Measurements from ENCODE around the gene SLC22A23. TPM values are rescaled to one million over a fixed set of nuclear protein-coding genes. Genes with fewer than 3 reads are reported as not detected.
A peak's percentile ranks its signal among the peaks of the same experiment; 100 is the strongest.

Gene SLC22A23
- total RNA-seq, 1 donor = 18.1 TPM

- H3K27ac ChIP-seq (ENCODE audit: low read depth, low read length) = no peak overlapping the region
- DNase-seq (ENCODE audit: insufficient read length, low spot score, missing footprints) = peak; percentile 85
- no peaks in the 10 kb centered on the region for H3K9me3 ChIP-seq (ENCODE audit: low read depth, low read length)
- peaks cover 12% of the 10 kb centered on the region for H3K36me3 ChIP-seq (ENCODE audit: insufficient read depth, low read length)
- no peaks in the 10 kb centered on the region for H3K27me3 ChIP-seq (ENCODE audit: insufficient read depth, low read length)
- no peak overlapping the region for H3K4me2 ChIP-seq (ENCODE audit: insufficient read depth, low read length)
- H3K79me2 ChIP-seq (ENCODE audit: insufficient read depth, low read length) = no peaks in the 10 kb centered on the region
- H3K4me3 ChIP-seq (ENCODE audit: insufficient read depth, low read length) = no peak overlapping the region
- H4K20me1 ChIP-seq (ENCODE audit: insufficient read depth, low read length) = no peaks in the 10 kb centered on the region
- TF ChIP-seq, protein P1, sequence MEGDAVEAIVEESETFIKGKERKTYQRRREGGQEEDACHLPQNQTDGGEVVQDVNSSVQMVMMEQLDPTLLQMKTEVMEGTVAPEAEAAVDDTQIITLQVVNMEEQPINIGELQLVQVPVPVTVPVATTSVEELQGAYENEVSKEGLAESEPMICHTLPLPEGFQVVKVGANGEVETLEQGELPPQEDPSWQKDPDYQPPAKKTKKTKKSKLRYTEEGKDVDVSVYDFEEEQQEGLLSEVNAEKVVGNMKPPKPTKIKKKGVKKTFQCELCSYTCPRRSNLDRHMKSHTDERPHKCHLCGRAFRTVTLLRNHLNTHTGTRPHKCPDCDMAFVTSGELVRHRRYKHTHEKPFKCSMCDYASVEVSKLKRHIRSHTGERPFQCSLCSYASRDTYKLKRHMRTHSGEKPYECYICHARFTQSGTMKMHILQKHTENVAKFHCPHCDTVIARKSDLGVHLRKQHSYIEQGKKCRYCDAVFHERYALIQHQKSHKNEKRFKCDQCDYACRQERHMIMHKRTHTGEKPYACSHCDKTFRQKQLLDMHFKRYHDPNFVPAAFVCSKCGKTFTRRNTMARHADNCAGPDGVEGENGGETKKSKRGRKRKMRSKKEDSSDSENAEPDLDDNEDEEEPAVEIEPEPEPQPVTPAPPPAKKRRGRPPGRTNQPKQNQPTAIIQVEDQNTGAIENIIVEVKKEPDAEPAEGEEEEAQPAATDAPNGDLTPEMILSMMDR (IDR thresholded peaks at IDR 0.05; ENCODE audit: extremely low read depth, low read depth, low read length) = no peak
- H3K4me1 ChIP-seq (ENCODE audit: insufficient read depth, low read length) = peaks cover 20% of the 10 kb centered on the region
- no peak overlapping the region for H2AFZ ChIP-seq (ENCODE audit: low read length)
Observed at GRCh38 chr6:3285049-3285639, 171.7 kb downstream of the SLC22A23 start.

- TF ChIP-seq, protein P1 (IDR thresholded peaks at IDR 0.05; ENCODE audit: extremely low read depth, low read depth, low read length) = no peak
- DNase-seq (ENCODE audit: insufficient read length, low spot score, missing footprints) = peak; percentile 47
- no peak overlapping the region for H3K4me3 ChIP-seq (ENCODE audit: insufficient read depth, low read length)
- H3K4me1 ChIP-seq (ENCODE audit: insufficient read depth, low read length) = peaks cover 20% of the 10 kb centered on the region
- no peaks in the 10 kb centered on the region for H3K79me2 ChIP-seq (ENCODE audit: insufficient read depth, low read length)
- H2AFZ ChIP-seq (ENCODE audit: low read length) = no peak overlapping the region
- H3K4me2 ChIP-seq (ENCODE audit: insufficient read depth, low read length) = no peak overlapping the region
- no peaks in the 10 kb centered on the region for H3K27me3 ChIP-seq (ENCODE audit: insufficient read depth, low read length)
- peaks cover 12% of the 10 kb centered on the region for H3K36me3 ChIP-seq (ENCODE audit: insufficient read depth, low read length)
- H4K20me1 ChIP-seq (ENCODE audit: insufficient read depth, low read length) = no peaks in the 10 kb centered on the region
- no peak overlapping the region for H3K27ac ChIP-seq (ENCODE audit: low read depth, low read length)
- H3K9me3 ChIP-seq (ENCODE audit: low read depth, low read length) = no peaks in the 10 kb centered on the region
Observed at GRCh38 chr6:3284436-3284876, 172.4 kb downstream of the SLC22A23 start.

- no peak overlapping the region for H3K4me3 ChIP-seq (ENCODE audit: insufficient read depth, low read length)
- no peaks in the 10 kb centered on the region for H3K79me2 ChIP-seq (ENCODE audit: insufficient read depth, low read length)
- DNase-seq (ENCODE audit: insufficient read length, low spot score, missing footprints) = peak; percentile 57
- TF ChIP-seq, protein P1 (IDR thresholded peaks at IDR 0.05; ENCODE audit: extremely low read depth, low read depth, low read length) = no peak
- no peaks in the 10 kb centered on the region for H3K9me3 ChIP-seq (ENCODE audit: low read depth, low read length)
- H3K27me3 ChIP-seq (ENCODE audit: insufficient read depth, low read length) = no peaks in the 10 kb centered on the region
- no peaks in the 10 kb centered on the region for H4K20me1 ChIP-seq (ENCODE audit: insufficient read depth, low read length)
- no peak overlapping the region for H3K27ac ChIP-seq (ENCODE audit: low read depth, low read length)
- H3K4me1 ChIP-seq (ENCODE audit: insufficient read depth, low read length) = peaks cover 20% of the 10 kb centered on the region
- no peak overlapping the region for H2AFZ ChIP-seq (ENCODE audit: low read length)
- peaks cover 12% of the 10 kb centered on the region for H3K36me3 ChIP-seq (ENCODE audit: insufficient read depth, low read length)
- no peak overlapping the region for H3K4me2 ChIP-seq (ENCODE audit: insufficient read depth, low read length)
Observed at GRCh38 chr6:3283641-3284435, 173.0 kb downstream of the SLC22A23 start.

GRCh38 chr6:3283241-3283640 lies 173.6 kb downstream of the SLC22A23 start:
- H2AFZ ChIP-seq (ENCODE audit: low read length) = no peak overlapping the region
- no peaks in the 10 kb centered on the region for H3K27me3 ChIP-seq (ENCODE audit: insufficient read depth, low read length)
- peaks cover 12% of the 10 kb centered on the region for H3K36me3 ChIP-seq (ENCODE audit: insufficient read depth, low read length)
- no peak overlapping the region for H3K4me3 ChIP-seq (ENCODE audit: insufficient read depth, low read length)
- H3K9me3 ChIP-seq (ENCODE audit: low read depth, low read length) = no peaks in the 10 kb centered on the region
- peak; percentile 18 for DNase-seq (ENCODE audit: insufficient read length, low spot score, missing footprints)
- H3K4me2 ChIP-seq (ENCODE audit: insufficient read depth, low read length) = no peak overlapping the region
- H3K27ac ChIP-seq (ENCODE audit: low read depth, low read length) = no peak overlapping the region
- H3K4me1 ChIP-seq (ENCODE audit: insufficient read depth, low read length) = peaks cover 20% of the 10 kb centered on the region
- TF ChIP-seq, protein P1 (IDR thresholded peaks at IDR 0.05; ENCODE audit: extremely low read depth, low read depth, low read length) = no peak
- H3K79me2 ChIP-seq (ENCODE audit: insufficient read depth, low read length) = no peaks in the 10 kb centered on the region
- no peaks in the 10 kb centered on the region for H4K20me1 ChIP-seq (ENCODE audit: insufficient read depth, low read length)

Measured in osteoblast (primary cell).